Activated CD8-positive, alpha-beta memory T cell treated with anti-CD3 and anti-CD28 coated beads, Interleukin-2, amount 50 U/mL, for 1 hour (primary cell): ENCODE results near the gene ZNF532.
A peak's percentile ranks its signal among the peaks of the same experiment; 100 is the strongest.
"Not testable (repeated sequence)": the region's sequence is repeated elsewhere in the genome, so short reads cannot be mapped to it uniquely, and the experiment has no call there.

Experiments used
- DNase-seq: peaks from one replicate; pipeline ENCODE4 v3.0.0-alpha.2; 2020; ENCODE audit errors: extremely low read depth

Gene ZNF532

GRCh38 chr18:58864146-58865032, at the start of gene ZNF532:
ZNF532 (plus strand) TSS chr18:58864877. CDS start in a region left out here.
- DNase-seq = no peak

GRCh38 chr18:58819051-58819450, 45.6 kb upstream of the ZNF532 start:
- DNase-seq = peak; percentile 9

- DNase-seq = no peak
Observed at GRCh38 chr18:58820251-58820650, 44.4 kb upstream of the ZNF532 start.

- DNase-seq = no peak
Observed at GRCh38 chr18:58822944-58823343, 41.7 kb upstream of the ZNF532 start.

GRCh38 chr18:58823412-58823811, 41.3 kb upstream of the ZNF532 start:
- DNase-seq = no peak

- DNase-seq = not testable (repeated sequence)
Observed at GRCh38 chr18:58826926-58827325, 37.8 kb upstream of the ZNF532 start.

- DNase-seq = no peak
Observed at GRCh38 chr18:58827428-58827827, 37.2 kb upstream of the ZNF532 start.

- DNase-seq = no peak
Observed at GRCh38 chr18:58827886-58828285, 36.8 kb upstream of the ZNF532 start.

GRCh38 chr18:58828399-58829121, 36.1 kb upstream of the ZNF532 start:
- no peak for DNase-seq

GRCh38 chr18:58829263-58829662, 35.4 kb upstream of the ZNF532 start:
- DNase-seq = no peak

- DNase-seq = not testable (repeated sequence)
Observed at GRCh38 chr18:58829886-58830285, 34.8 kb upstream of the ZNF532 start.

GRCh38 chr18:58831606-58832005, 33.1 kb upstream of the ZNF532 start:
- DNase-seq = no peak

GRCh38 chr18:58838165-58838860, 26.4 kb upstream of the ZNF532 start:
- no peak for DNase-seq

- DNase-seq = no peak
Observed at GRCh38 chr18:58838946-58839345, 25.7 kb upstream of the ZNF532 start.

GRCh38 chr18:58842978-58843687, 21.5 kb upstream of the ZNF532 start:
- DNase-seq = no peak

GRCh38 chr18:58843688-58844035, 21.0 kb upstream of the ZNF532 start:
- DNase-seq = no peak

- no peak for DNase-seq
Observed at GRCh38 chr18:58844871-58845270, 19.8 kb upstream of the ZNF532 start.

GRCh38 chr18:58845928-58846724, 18.6 kb upstream of the ZNF532 start:
- no peak for DNase-seq

- DNase-seq = no peak
Observed at GRCh38 chr18:58847383-58848071, 17.1 kb upstream of the ZNF532 start.

- DNase-seq = no peak
Observed at GRCh38 chr18:58848685-58849084, 16.0 kb upstream of the ZNF532 start.
